HEK293 (cell line): ENCODE results near the gene FYCO1.

Experiments
- CTCF ChIA-PET: fragments of 350-600 bp; formaldehyde crosslinking; extraction: SDS; loops from one replicate; lab custom pipeline; 2021; ENCODE audit warnings: antibody characterized with exemption; lab: Yijun Ruan, JAX
- POLR2A ChIA-PET: fragments of 300-600 bp; formaldehyde crosslinking; extraction: SDS; loops from one replicate; lab custom pipeline; 2020; ENCODE audit warnings: antibody characterized with exemption, inconsistent platforms; lab: Yijun Ruan, JAX
- H3K27ac ChIP-seq: fragments of 200-500 bp; sonication (Bioruptor generic); 2 replicates; pipeline ENCODE4 v1.5.1; 2014; ENCODE audit warnings: low read depth, low read length, control low read depth, inconsistent platforms; ENCODE audit errors: extremely low read depth
- H3K36me3 ChIP-seq, 2 experiments: fragments of 200-500 bp in 1 of 2; sonication (Bioruptor generic) in 1 of 2; 1 replicate in 1 of 2; 2 replicates in 1 of 2; pipeline ENCODE4 v1.5.1; 2014 to 2017; ENCODE audit warnings: inconsistent platforms in 2 of 2, low read length in 2 of 2; ENCODE audit not compliant: control insufficient read depth in 2 of 2, insufficient read depth in 1 of 2
- H3K4me1 ChIP-seq: fragments of 200-500 bp; sonication (Bioruptor generic); 2 replicates; pipeline ENCODE4 v1.5.1; 2014; ENCODE audit warnings: mild to moderate bottlenecking, low read length, inconsistent platforms; ENCODE audit not compliant: control insufficient read depth, insufficient read depth
- H3K4me3 ChIP-seq: 2 replicates; pipeline ENCODE4 v1.5.1; 2011; ENCODE audit warnings: low read depth, mild to moderate bottlenecking, control low read depth, low read length, moderate library complexity
- H3K9me3 ChIP-seq: fragments of 200-500 bp; sonication (Bioruptor generic); 2 replicates; pipeline ENCODE4 v1.5.1; 2014; ENCODE audit warnings: low read depth, low read length, inconsistent platforms; ENCODE audit not compliant: control insufficient read depth, insufficient read depth
- GFI1B ChIP-seq: fragments of 450-650 bp; formaldehyde crosslinking; IDR thresholded peaks from 2 replicates; pipeline ENCODE4 v1.5.1; 2016; ENCODE audit warnings: missing biosample characterization, missing genetic modification characterization
- KLF7 ChIP-seq: fragments of 450-650 bp; formaldehyde crosslinking; IDR thresholded peaks from 2 replicates; pipeline ENCODE4 v1.5.1; 2016; ENCODE audit warnings: missing biosample characterization, missing genetic modification characterization, borderline replicate concordance
- REST ChIP-seq: fragments of 450-650 bp; formaldehyde crosslinking; IDR thresholded peaks from 2 replicates; pipeline ENCODE4 v1.5.1; 2016; ENCODE audit warnings: missing biosample characterization, missing genetic modification characterization
- ZBTB10 ChIP-seq: fragments of 450-650 bp; formaldehyde crosslinking; IDR thresholded peaks from 2 replicates; pipeline ENCODE4 v1.5.1; 2016; ENCODE audit warnings: missing biosample characterization, missing genetic modification characterization
- ZBTB21 ChIP-seq: fragments of 450-650 bp; formaldehyde crosslinking; IDR thresholded peaks from 2 replicates; pipeline ENCODE4 v1.5.1; 2017; ENCODE audit warnings: missing biosample characterization, missing genetic modification characterization
- ZFP37 ChIP-seq: fragments of 450-650 bp; formaldehyde crosslinking; IDR thresholded peaks from 2 replicates; pipeline ENCODE4 v1.5.1; 2016; ENCODE audit warnings: missing biosample characterization, missing genetic modification characterization
- ZNF169 ChIP-seq: fragments of 450-650 bp; formaldehyde crosslinking; IDR thresholded peaks from 2 replicates; pipeline ENCODE4 v1.5.1; 2016; ENCODE audit warnings: missing biosample characterization, missing genetic modification characterization
- ZNF175 ChIP-seq: fragments of 450-650 bp; formaldehyde crosslinking; IDR thresholded peaks from 2 replicates; pipeline ENCODE4 v1.5.1; 2016; ENCODE audit warnings: missing biosample characterization, missing genetic modification characterization
- ZNF19 ChIP-seq: fragments of 450-650 bp; formaldehyde crosslinking; IDR thresholded peaks from 2 replicates; pipeline ENCODE4; 2016; ENCODE audit warnings: missing biosample characterization, missing genetic modification characterization, low read depth
- ZNF24 ChIP-seq: fragments of 450-650 bp; formaldehyde crosslinking; IDR thresholded peaks from 2 replicates; pipeline ENCODE4 v1.5.1; 2016; ENCODE audit warnings: missing biosample characterization, missing genetic modification characterization
- ZNF280C ChIP-seq: fragments of 450-650 bp; formaldehyde crosslinking; IDR thresholded peaks from 2 replicates; pipeline ENCODE4 v1.5.1; 2016; ENCODE audit warnings: missing biosample characterization, missing genetic modification characterization
- ZNF366 ChIP-seq: fragments of 450-650 bp; formaldehyde crosslinking; conservative IDR thresholded peaks from 2 replicates; pipeline ENCODE4 v1.5.1; 2016; ENCODE audit warnings: missing biosample characterization, missing genetic modification characterization
- ZNF37A ChIP-seq: fragments of 450-650 bp; IDR thresholded peaks from 2 replicates; pipeline ENCODE4 v1.5.1; 2018; ENCODE audit warnings: missing biosample characterization, missing genetic modification characterization
- ZNF449 ChIP-seq: fragments of 450-650 bp; formaldehyde crosslinking; IDR thresholded peaks from 2 replicates; pipeline ENCODE4 v1.5.1; 2017; ENCODE audit warnings: missing biosample characterization, mild to moderate bottlenecking, missing genetic modification characterization, moderate library complexity
- ZNF473 ChIP-seq: fragments of 450-650 bp; formaldehyde crosslinking; IDR thresholded peaks from 2 replicates; pipeline ENCODE4 v1.5.1; 2017; ENCODE audit warnings: missing biosample characterization, missing genetic modification characterization
- ZNF48 ChIP-seq: fragments of 450-650 bp; formaldehyde crosslinking; IDR thresholded peaks from 2 replicates; pipeline ENCODE4 v1.5.1; 2016; ENCODE audit warnings: missing biosample characterization, missing genetic modification characterization
- ZNF555 ChIP-seq: fragments of 450-650 bp; formaldehyde crosslinking; conservative IDR thresholded peaks from 2 replicates; pipeline ENCODE4 v1.5.1; 2017; ENCODE audit warnings: missing biosample characterization, mild to moderate bottlenecking, missing genetic modification characterization, inconsistent platforms
- ZNF660 ChIP-seq: fragments of 450-650 bp; IDR thresholded peaks from 2 replicates; pipeline ENCODE4 v1.5.1; 2018; ENCODE audit warnings: missing biosample characterization, mild to moderate bottlenecking, missing genetic modification characterization
- ZNF76 ChIP-seq: fragments of 450-650 bp; formaldehyde crosslinking; IDR thresholded peaks from 2 replicates; pipeline ENCODE4; 2016; ENCODE audit warnings: low read depth, missing biosample characterization, missing genetic modification characterization, borderline replicate concordance
- ZSCAN16 ChIP-seq: fragments of 450-650 bp; formaldehyde crosslinking; IDR thresholded peaks from 2 replicates; pipeline ENCODE4 v1.5.1; 2016; ENCODE audit warnings: missing biosample characterization, missing genetic modification characterization

Gene FYCO1

GRCh38 chr3:45954306-45954705 is 41.3 kb downstream of the FYCO1 start:
- Histone ChIP-seq H3K36me3 (peaks cover 4 to 96% of the 10 kb centered on the region in 2 experiments; a peak in 2 of 3 replicates), H3K27ac (no peak overlapping the region)

GRCh38 chr3:45953536-45953935 is 42.1 kb downstream of the FYCO1 start:
- Histone ChIP-seq H3K4me1 (no peaks in the 10 kb centered on the region), H3K36me3 (peaks cover 4 to 96% of the 10 kb centered on the region in 2 experiments; a peak in 2 of 3 replicates)
- TF ChIP-seq ZNF37A (no peak), ZNF660 (tag by site-specific recombination) (no peak), ZBTB21 (no peak), ZBTB10 (no peak), ZNF175 (tag by site-specific recombination) (no peak), ZNF280C (tag by site-specific recombination) (no peak), ZSCAN16 (tag by site-specific recombination) (no peak), ZNF76 (tag by site-specific recombination) (no peak)
- TF ChIP-seq, all 188 proteins: peak for 0
- ChIA-PET CTCF (interaction anchor here (0.7 to 1.0 kb wide), 2 partner anchors 293 to 425 kb away, joined by 4 to 6 read pairs; no protein-coding TSS in a partner anchor), POLR2A (no interaction called here)
- H3K9me3 ChIP-seq = no peaks in the 10 kb centered on the region
- H3K4me3 ChIP-seq = no peak overlapping the region
- H3K27ac ChIP-seq = no peak overlapping the region

More at GRCh38 chr3:45954306-45954705, 41.3 kb downstream of the FYCO1 start:
- Histone ChIP-seq H3K4me1 (no peaks in the 10 kb centered on the region), H3K9me3 (no peaks in the 10 kb centered on the region), H3K4me3 (no peak overlapping the region)
- ChIA-PET CTCF (no interaction called here), POLR2A (no interaction called here)
- TF ChIP-seq ZNF48 (tag by site-specific recombination) (no peak), ZNF19 (no peak), ZNF169 (tag by site-specific recombination) (no peak), ZNF555 (no peak), ZNF366 (tag by site-specific recombination) (no peak), ZNF473 (tag by site-specific recombination) (no peak), REST (no peak), ZNF24 (no peak), KLF7 (tag by site-specific recombination) (no peak), ZFP37 (no peak), ZNF449 (no peak), GFI1B (tag by site-specific recombination) (no peak)
